ENCODE results near the gene REEP3. TPM values are rescaled to one million over a fixed set of nuclear protein-coding genes. Genes with fewer than 3 reads are reported as not detected.

REEP3 gene
- total and polyA plus RNA-seq, 2 of the 8 experiments (the other 6 are each of a cell fraction or from before 2014, with no cell fraction given), result 5.8 to 31.5 TPM

DNA sequence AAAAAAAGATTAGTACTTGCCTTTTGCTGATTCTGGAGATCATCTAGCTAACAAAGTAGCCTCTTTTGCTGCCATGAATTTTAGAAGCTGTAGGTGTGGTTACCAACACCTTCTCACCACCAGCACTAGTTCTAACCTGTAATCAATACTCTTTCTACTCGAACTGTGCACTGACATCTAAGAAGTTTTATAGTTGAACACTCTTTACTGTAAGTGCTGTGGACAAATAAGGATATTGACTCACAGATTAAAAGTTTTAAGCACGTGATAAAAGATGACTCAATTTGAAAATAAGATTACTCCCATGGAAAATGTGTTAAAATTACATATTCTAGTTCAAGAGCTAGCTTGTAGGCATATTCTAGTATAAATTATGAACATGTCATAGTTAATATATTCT is 89.9 kb downstream of the REEP3 start:
- H2AK5ac ChIP-seq (ENCODE audit: low read depth, low read length), result no peak overlapping the region
- no peaks in the 10 kb centered on the region for H3K27me3 ChIP-seq (replicated peaks in 1 of 4; ENCODE audit: control insufficient read depth in 3 of 4, extremely low read depth in 1 of 4, insufficient read depth in 3 of 4, low read length in 3 of 4)
- H2BK15ac ChIP-seq (ENCODE audit: low read length), result no peak overlapping the region
- H3K56ac ChIP-seq (replicated peaks; ENCODE audit: insufficient read length, low read depth, low read length), result no peak overlapping the region
- H3K4me1 ChIP-seq (replicated peaks in 1 of 4; ENCODE audit: control insufficient read depth in 3 of 4, insufficient read depth in 4 of 4, low read length in 3 of 4), result no peaks in the 10 kb centered on the region
- H3K18ac ChIP-seq (ENCODE audit: extremely low read depth, low read length), result no peak overlapping the region
- H2BK20ac ChIP-seq (ENCODE audit: low read length), result no peak overlapping the region
- WGBS, 2 experiments (ENCODE audit: extremely low coverage in 1 of 2, insufficient coverage in 1 of 2, insufficient read length in 1 of 2, insufficient replicate concordance in 2 of 2, low coverage in 1 of 2, low lambda C conversion rate in 2 of 2, missing lambda C conversion rate in 1 of 2), result 87% methylated on average over 2 of the region's 2 CpGs; no CpG with 5 or more reads in 1 of the 2 experiments
- H2BK12ac ChIP-seq (ENCODE audit: low read depth, low read length), result no peak overlapping the region
- no peak for DNase-seq (ENCODE audit: low read depth in 1 of 2, low spot score in 2 of 2)
- no peaks in the 10 kb centered on the region for H3K79me1 ChIP-seq (ENCODE audit: low read depth, low read length)
- no peak overlapping the region for H3K9ac ChIP-seq (replicated peaks in 1 of 4; ENCODE audit: extremely low read depth in 1 of 4, low read depth in 3 of 4, low read length in 3 of 4)
- no peaks in the 10 kb centered on the region for H3K79me2 ChIP-seq (ENCODE audit: control insufficient read depth in 1 of 2, insufficient read depth in 2 of 2, low read length in 2 of 2)
- ChIA-PET POLR2A (ENCODE audit: partially characterized antibody) (no interaction called here), CTCF (ENCODE audit: partially characterized antibody) (interaction anchor here (0.6 to 2.0 kb wide), 5 partner anchors 17 to 732 kb away, joined by 3 to 7 read pairs (median 3); no protein-coding TSS in a partner anchor)
- no peak overlapping the region for H2BK120ac ChIP-seq (replicated peaks; ENCODE audit: low read depth, low read length)
- no peak overlapping the region for H3K23ac ChIP-seq (ENCODE audit: insufficient read length)
- H3K9me3 ChIP-seq (ENCODE audit: insufficient read depth in 2 of 2, low read depth in 1 of 2, low read length in 1 of 2), result no peaks in the 10 kb centered on the region
- no peaks in the 10 kb centered on the region for H4K20me1 ChIP-seq (replicated peaks in 1 of 2; ENCODE audit: control insufficient read depth in 1 of 2, insufficient read depth in 2 of 2, low read length in 2 of 2)
- no peak overlapping the region for H3K4me3 ChIP-seq (ENCODE audit: extremely low read depth in 1 of 4, insufficient read depth in 2 of 4, low read depth in 3 of 4, low read length in 4 of 4)
- H3K14ac ChIP-seq (ENCODE audit: insufficient read length), result no peak overlapping the region
- no peak overlapping the region for H3K27ac ChIP-seq (ENCODE audit: low read depth, low read length)
- no peaks in the 10 kb centered on the region for H3K36me3 ChIP-seq (ENCODE audit: control insufficient read depth in 2 of 4, insufficient read depth in 4 of 4, low read length in 3 of 4)
- no peak overlapping the region for H2BK5ac ChIP-seq (ENCODE audit: low read depth, low read length)
- no peak for FAIRE-seq
- H4K8ac ChIP-seq (ENCODE audit: extremely low read depth, insufficient read depth, low read length), result no peak overlapping the region
- H4K5ac ChIP-seq (ENCODE audit: insufficient read length, low read depth, low read length), result no peak overlapping the region
- H4K91ac ChIP-seq (replicated peaks; ENCODE audit: insufficient read length, low read length), result no peak overlapping the region
- no peak overlapping the region for H2AFZ ChIP-seq (ENCODE audit: low read length)
- no peaks in the 10 kb centered on the region for H3K23me2 ChIP-seq (ENCODE audit: low read depth, low read length)
- no peak overlapping the region for H3K4ac ChIP-seq (replicated peaks; ENCODE audit: insufficient read length, low read depth, low read length)
- H3K4me2 ChIP-seq (ENCODE audit: insufficient read depth in 1 of 2, low read depth in 2 of 2, low read length in 2 of 2), result no peak overlapping the region
- no peak for TF ChIP-seq RBBP5 (IDR thresholded peaks at IDR 0.05; ENCODE audit: borderline replicate concordance, low read depth, low read length)
- no peak for TF ChIP-seq SIX5 (IDR thresholded peaks at IDR 0.05; ENCODE audit: low read depth, low read length)
- TF ChIP-seq HDAC2 (IDR thresholded peaks at IDR 0.05; ENCODE audit: borderline replicate concordance in 1 of 2, low read depth in 2 of 2, low read length in 2 of 2), result no peak
- TF ChIP-seq BCL11A (IDR thresholded peaks at IDR 0.05; ENCODE audit: low read depth in 2 of 2, low read length in 2 of 2), result no peak
- no peak for TF ChIP-seq SP4 (IDR thresholded peaks at IDR 0.05; ENCODE audit: low read length)
- no peak for TF ChIP-seq MAFK (IDR thresholded peaks at IDR 0.05; ENCODE audit: low read depth, low read length)
- TF ChIP-seq SRF (IDR thresholded peaks at IDR 0.05; ENCODE audit: low read depth, low read length), result no peak
- no peak for TF ChIP-seq CTBP2 (IDR thresholded peaks at IDR 0.05; ENCODE audit: borderline replicate concordance, insufficient read depth, insufficient read length, low read length)
- TF ChIP-seq SIRT6 (IDR thresholded peaks at IDR 0.05; ENCODE audit: low read length), result no peak
- TF ChIP-seq TAF7 (optimal IDR thresholded peaks at IDR 0.05; ENCODE audit: borderline replicate concordance, low read depth, low read length), result no peak
- TF ChIP-seq, protein P1, sequence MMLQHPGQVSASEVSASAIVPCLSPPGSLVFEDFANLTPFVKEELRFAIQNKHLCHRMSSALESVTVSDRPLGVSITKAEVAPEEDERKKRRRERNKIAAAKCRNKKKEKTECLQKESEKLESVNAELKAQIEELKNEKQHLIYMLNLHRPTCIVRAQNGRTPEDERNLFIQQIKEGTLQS (IDR thresholded peaks at IDR 0.05; ENCODE audit: insufficient read depth, low read depth, low read length), result no peak
- TF ChIP-seq JUND (IDR thresholded peaks at IDR 0.05; ENCODE audit: low read length), result no peak
- no peak for TF ChIP-seq HDAC6 (IDR thresholded peaks at IDR 0.05; ENCODE audit: low read depth, low read length)
- TF ChIP-seq CREB1 (IDR thresholded peaks at IDR 0.05), result no peak
- TF ChIP-seq CHD2 (IDR thresholded peaks at IDR 0.05; ENCODE audit: low read length), result no peak

All from H1 (cell line).